ENCODE measurements around the gene COG3.

GRCh38 chr13:45534604-45535003 is 69.9 kb downstream of the COG3 start:
- TF ChIP-seq CTCF (IDR thresholded peaks at IDR 0.05) (no peak), POLR2A (IDR thresholded peaks at IDR 0.05) (no peak)

Data from testis (tissue), 2 donors.